HPDE6-E6E7 (cell line): ENCODE measurements around the gene ASB8.
A peak's percentile ranks its signal among the peaks of the same experiment; 100 is the strongest.

ENCODE experiments used
- DNase-seq: peaks from one replicate; pipeline ENCODE4 v3.0.0; 2011; ENCODE audit warnings: missing footprints; ENCODE audit errors: extremely low spot score

The ASB8 gene

DNA sequence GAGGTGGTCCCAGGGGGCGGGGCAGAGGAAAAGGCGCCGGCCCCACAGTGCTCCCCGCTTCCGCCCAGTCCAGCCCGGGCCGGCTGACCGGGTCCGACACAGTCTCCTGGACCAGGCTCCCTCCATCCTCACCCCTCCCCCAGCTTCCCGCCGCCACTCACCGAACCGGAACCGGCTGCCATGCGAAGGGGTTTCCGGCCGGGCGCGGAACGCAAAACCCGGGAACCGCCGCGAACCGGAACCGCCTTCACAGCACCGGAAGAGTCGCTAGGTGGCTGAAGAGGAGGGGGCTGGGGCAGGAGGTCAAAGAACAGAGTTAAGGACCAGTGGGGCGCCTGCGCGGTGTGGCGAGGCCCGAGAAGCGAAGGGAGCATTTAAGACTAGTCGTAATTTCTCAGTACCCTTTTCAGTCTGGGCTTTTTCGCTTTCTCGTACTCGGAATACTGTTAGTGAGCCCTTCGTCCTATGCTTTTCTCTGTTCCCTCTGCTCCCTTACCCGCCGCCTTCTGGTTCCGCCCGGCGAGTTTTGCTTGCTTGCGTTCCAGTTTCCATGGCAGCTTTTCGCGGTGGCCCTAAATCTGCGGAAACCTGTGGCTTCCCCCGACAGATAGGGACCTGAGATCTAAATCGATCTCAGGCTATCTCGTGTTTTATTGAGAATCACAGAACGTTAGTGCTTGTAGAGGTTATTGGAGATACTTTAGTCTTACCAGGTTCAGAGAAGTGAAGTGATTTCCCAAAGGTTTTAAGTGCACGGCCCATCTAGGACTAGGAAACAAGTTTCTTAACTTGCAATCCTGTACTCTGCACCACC lies 51.2 kb downstream of the ASB8 start, which contains the start of gene SENP1:
TSS of gene SENP1 (minus strand) at position 213 of the 814 bp plus-strand sequence. CDS start 4,607 bp downstream, outside the sequence.
- DNase-seq, result peak; percentile 67

DNA sequence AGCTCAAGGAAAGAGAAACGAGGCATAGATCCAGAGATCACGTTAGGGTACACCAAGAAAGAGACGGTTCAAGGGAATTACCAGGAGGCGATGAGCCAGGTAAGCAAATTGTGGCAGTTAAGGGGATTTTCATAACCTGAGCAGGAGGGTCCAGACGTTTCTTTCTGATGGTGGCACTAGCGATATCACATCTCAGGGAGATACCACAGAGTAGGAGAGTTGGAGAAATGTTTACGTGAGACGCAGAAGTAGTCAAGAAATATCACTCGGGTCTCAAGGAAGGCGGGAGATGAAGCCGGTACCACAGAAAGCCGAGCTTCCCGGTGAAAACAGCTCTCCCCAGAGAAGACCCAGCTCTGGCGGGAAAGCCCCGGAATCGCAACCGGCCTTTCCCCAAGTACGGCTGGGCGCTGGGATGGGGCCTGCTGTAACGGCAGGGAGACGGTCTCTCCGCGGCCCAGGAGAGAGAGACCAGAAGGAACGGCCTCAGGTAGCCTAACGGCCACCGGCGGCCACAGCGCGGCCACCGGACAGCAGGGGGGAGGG lies 51.9 kb downstream of the ASB8 start:
- peak; percentile 44 for DNase-seq

DNA sequence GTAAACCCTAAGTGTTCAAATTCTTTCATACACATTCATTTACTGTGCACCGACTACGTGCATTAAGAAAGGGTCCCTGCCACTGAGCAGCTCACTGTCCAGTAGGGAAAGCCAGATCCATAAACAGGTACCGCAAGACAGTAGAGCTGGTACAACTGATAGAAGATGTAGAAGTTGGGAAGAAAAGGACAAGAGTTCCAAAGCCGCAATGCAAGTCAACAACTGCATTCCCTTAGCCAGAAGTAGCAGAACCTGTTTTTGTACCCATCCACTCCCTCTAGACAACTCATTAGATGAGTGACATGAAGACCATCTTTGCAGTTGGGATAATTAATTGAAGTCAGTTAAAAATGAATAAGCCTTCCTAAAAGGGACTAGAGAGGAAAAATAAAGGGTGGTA lies 52.8 kb downstream of the ASB8 start:
- DNase-seq, result peak; percentile 39
